Hematopoietic multipotent progenitor cell (in vitro differentiated cells): ENCODE results near the gene ISM1. TPM values are rescaled to one million over a fixed set of nuclear protein-coding genes. Genes with fewer than 3 reads are reported as not detected.

ENCODE experiments used
- DNase-seq, 3 donors: peaks; one replicate each; pipeline ENCODE4 v3.0.0-alpha.2; 2011 to 2015; ENCODE audit warnings: low read depth in 2 of 3, low spot score in 2 of 3
- total RNA-seq: library from RNA; depleted of rRNA; stranded (reverse); fragments of >200 nt; gene quantifications from one replicate; pipeline ENCODE4 v1.2.3, GENCODE V29; 2012

The ISM1 gene
- total RNA-seq, 1 donor, result 0.27 TPM

- no peak for DNase-seq
Observed at GRCh38 chr20:13278812-13279570, 57.9 kb downstream of the ISM1 start.

- no peak for DNase-seq
Observed at GRCh38 chr20:13280609-13281324, 59.7 kb downstream of the ISM1 start.

GRCh38 chr20:13283869-13284829 is 63.1 kb downstream of the ISM1 start:
- no peak for DNase-seq

GRCh38 chr20:13284830-13285229 is 63.8 kb downstream of the ISM1 start:
- no peak for DNase-seq

GRCh38 chr20:13285408-13285807 is 64.3 kb downstream of the ISM1 start:
- no peak for DNase-seq

- DNase-seq, result no peak
Observed at GRCh38 chr20:13286052-13286451, 65.0 kb downstream of the ISM1 start.

GRCh38 chr20:13286607-13287006 is 65.5 kb downstream of the ISM1 start:
- DNase-seq, result no peak

GRCh38 chr20:13288357-13288756 is 67.3 kb downstream of the ISM1 start:
- DNase-seq, result no peak

GRCh38 chr20:13289031-13289430 is 68.0 kb downstream of the ISM1 start:
- DNase-seq, result no peak

- DNase-seq, result no peak
Observed at GRCh38 chr20:13290724-13291123, 69.7 kb downstream of the ISM1 start.

- no peak for DNase-seq
Observed at GRCh38 chr20:13291157-13291556, 70.1 kb downstream of the ISM1 start.

- no peak for DNase-seq
Observed at GRCh38 chr20:13292201-13292885, 71.3 kb downstream of the ISM1 start.

GRCh38 chr20:13294522-13294921 is 73.4 kb downstream of the ISM1 start:
- DNase-seq, result no peak

GRCh38 chr20:13295637-13296036 is 74.6 kb downstream of the ISM1 start:
- DNase-seq, result no peak

- DNase-seq, result no peak
Observed at GRCh38 chr20:13296070-13296469, 75.0 kb downstream of the ISM1 start.

GRCh38 chr20:13297147-13297899 is 76.2 kb downstream of the ISM1 start:
- DNase-seq, result no peak

- DNase-seq, result no peak
Observed at GRCh38 chr20:13298692-13299373, 77.8 kb downstream of the ISM1 start.

- DNase-seq, result no peak
Observed at GRCh38 chr20:13299401-13299800, 78.3 kb downstream of the ISM1 start.

- DNase-seq, result no peak
Observed at GRCh38 chr20:13301596-13301995, 80.5 kb downstream of the ISM1 start.
